ENCODE measurements around the gene ACP3.

ACP3 gene

DNA sequence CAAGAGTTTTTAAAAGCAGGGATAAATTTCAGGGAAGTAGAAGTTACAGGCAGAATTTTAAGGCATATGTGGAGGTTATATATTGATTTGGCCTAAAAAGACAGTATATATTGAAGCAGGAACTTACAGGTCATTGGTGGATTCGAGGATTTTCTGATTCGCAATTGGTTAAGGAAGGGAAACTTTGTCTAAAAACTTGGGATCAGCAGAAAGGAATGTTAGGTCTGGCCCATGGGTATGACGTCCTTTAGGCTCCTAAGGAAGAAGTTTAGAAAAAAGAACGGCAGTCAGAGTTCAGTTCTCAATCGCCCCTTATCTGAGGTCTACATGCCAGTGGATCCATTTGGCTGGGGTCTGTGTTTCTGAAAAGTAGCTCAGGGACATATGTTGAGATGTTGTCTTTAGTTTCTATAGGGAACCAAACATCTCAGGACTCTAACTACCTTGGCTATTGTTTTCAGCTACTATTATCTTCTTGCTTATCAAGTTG lies 33.2 kb upstream of the ACP3 start:
- no peak overlapping the region for H3K4me3 ChIP-seq (ENCODE audit: low read depth, low read length)

DNA sequence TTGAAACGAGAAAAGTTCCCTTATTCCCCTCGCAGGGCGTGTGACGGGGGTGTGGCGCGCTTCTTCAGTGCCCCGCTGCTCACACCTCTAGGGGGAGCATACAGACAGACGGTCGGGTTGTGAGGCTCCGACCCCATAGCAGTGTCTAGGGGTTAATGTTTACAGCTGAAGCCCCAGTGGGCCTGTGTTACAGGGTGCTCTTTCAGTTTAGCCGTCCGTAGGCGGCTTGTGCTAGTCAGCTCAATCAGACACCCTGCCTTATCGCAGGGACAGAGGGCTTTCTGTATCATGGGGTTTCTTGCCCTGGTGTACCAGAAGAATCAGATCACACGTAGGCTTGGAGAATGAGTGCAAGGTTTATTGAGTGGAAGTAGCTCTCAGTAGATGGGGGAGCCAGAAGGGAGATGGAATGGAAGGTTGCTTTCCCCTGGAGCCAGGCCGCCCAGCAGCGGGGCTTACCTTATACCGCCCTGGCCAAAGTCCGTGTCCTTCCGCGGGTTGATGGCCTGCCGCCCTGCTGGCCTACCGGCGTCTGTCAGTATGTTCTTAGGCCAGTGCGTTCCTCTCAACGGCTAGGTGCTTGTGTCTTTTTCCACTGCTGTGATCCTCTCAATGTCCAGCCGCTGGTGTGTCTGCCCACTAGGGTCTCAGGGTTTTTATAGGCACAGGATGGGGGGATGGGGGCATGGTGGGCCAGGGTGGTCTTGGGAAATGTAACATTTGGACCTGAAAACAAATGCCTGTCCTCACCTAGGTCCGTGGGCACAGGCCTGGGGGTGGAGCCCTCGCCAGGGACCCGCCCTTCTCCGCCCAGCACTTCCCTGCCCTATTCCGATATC lies 32.2 kb upstream of the ACP3 start:
- DNase-seq (ENCODE audit: low read depth), result no peak
- H3K4me3 ChIP-seq (ENCODE audit: low read depth, low read length), result no peak overlapping the region
- TF ChIP-seq, protein P1, sequence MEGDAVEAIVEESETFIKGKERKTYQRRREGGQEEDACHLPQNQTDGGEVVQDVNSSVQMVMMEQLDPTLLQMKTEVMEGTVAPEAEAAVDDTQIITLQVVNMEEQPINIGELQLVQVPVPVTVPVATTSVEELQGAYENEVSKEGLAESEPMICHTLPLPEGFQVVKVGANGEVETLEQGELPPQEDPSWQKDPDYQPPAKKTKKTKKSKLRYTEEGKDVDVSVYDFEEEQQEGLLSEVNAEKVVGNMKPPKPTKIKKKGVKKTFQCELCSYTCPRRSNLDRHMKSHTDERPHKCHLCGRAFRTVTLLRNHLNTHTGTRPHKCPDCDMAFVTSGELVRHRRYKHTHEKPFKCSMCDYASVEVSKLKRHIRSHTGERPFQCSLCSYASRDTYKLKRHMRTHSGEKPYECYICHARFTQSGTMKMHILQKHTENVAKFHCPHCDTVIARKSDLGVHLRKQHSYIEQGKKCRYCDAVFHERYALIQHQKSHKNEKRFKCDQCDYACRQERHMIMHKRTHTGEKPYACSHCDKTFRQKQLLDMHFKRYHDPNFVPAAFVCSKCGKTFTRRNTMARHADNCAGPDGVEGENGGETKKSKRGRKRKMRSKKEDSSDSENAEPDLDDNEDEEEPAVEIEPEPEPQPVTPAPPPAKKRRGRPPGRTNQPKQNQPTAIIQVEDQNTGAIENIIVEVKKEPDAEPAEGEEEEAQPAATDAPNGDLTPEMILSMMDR (conservative IDR thresholded peaks at IDR 0.05; ENCODE audit: low read depth, low read length), result no peak

More for the DNA sequence above, 33.2 kb upstream of the ACP3 start:
- peak; percentile 36 for DNase-seq (ENCODE audit: low read depth)
- TF ChIP-seq, protein P1 (conservative IDR thresholded peaks at IDR 0.05; ENCODE audit: low read depth, low read length), result no peak

DNA sequence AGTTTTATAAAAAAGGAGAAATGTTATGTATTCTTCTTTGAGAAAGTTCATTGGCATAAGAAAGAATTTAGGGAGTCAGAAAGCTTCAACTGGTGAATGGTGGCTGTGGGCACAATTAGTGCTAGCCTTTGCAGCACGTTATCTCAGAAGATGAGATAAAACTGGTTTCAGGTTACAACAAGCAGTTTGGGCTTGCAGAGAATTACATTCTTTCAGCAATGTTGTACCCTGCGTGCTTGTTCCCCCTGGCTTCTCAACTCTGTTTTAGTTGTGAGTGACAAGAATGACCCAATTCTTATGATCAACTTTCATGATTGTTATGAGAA lies 31.6 kb upstream of the ACP3 start:
- DNase-seq (ENCODE audit: low read depth), result peak; percentile 61
- TF ChIP-seq, protein P1 (conservative IDR thresholded peaks at IDR 0.05; ENCODE audit: low read depth, low read length), result no peak
- H3K4me3 ChIP-seq (ENCODE audit: low read depth, low read length), result no peak overlapping the region

DNA sequence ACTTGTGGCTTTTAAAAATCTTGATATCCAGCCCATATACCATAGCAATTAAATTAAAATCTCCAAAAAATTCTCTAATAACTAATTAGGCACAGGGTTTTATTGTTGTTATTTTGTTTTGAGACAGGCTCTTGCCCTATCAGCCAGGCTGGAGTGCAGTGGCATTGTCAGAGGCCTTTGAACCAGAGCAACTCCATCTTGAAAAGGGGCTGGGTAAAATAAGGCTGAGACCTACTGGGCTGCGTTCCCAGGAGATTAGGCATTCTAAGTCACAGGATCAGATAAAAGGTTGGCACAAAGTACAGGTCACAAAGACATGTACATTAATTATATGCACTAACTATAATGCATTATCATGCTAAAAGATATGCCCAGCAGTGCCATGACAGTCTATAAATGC lies 31.2 kb upstream of the ACP3 start:
- H3K4me3 ChIP-seq (ENCODE audit: low read depth, low read length), result no peak overlapping the region
- no peak for DNase-seq (ENCODE audit: low read depth)
- TF ChIP-seq, protein P1 (conservative IDR thresholded peaks at IDR 0.05; ENCODE audit: low read depth, low read length), result no peak

DNA sequence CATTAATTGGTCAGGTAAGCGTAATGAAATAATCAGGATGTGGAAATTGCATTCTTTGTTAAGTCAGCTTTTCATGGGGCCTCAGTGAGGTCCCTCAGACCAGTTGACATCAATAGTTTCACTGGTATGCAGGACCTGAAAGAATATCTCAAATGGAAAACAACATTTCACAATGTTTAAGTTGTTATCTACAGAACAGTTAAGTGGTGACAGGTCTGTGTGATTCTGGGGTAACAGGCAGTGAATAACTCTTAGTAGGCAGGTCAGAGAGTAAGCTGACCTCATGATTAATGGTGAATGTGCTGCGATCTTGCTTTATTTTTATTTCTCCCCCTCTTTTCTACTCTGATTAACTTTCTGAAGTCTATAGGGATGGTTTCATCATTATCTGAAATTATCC lies 28.9 kb upstream of the ACP3 start:
- TF ChIP-seq, protein P1 (conservative IDR thresholded peaks at IDR 0.05; ENCODE audit: low read depth, low read length), result no peak
- no peak overlapping the region for H3K4me3 ChIP-seq (ENCODE audit: low read depth, low read length)
- DNase-seq (ENCODE audit: low read depth), result peak; percentile 91

DNA sequence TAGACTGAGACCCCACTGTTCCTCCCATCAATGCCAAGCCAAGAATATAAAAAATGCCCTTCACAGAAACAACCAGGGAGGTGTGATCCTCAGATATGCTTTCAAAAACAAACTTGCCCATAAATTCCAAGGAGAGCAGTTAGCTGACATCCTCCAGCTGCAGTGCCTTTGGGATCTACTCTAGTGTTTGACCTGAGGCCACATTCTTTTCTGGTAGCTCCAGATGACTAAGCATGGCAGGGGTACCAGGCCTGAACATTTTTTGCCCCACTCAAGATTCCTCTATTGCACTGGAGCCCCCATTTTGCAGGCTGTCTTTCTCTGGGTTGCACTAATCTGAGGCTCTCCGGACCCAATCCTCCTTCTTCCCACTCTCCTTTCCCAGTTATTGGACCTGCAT lies 27.9 kb upstream of the ACP3 start:
- TF ChIP-seq, protein P1 (conservative IDR thresholded peaks at IDR 0.05; ENCODE audit: low read depth, low read length), result no peak
- H3K4me3 ChIP-seq (ENCODE audit: low read depth, low read length), result no peak overlapping the region
- DNase-seq (ENCODE audit: low read depth), result peak; percentile 38

DNA sequence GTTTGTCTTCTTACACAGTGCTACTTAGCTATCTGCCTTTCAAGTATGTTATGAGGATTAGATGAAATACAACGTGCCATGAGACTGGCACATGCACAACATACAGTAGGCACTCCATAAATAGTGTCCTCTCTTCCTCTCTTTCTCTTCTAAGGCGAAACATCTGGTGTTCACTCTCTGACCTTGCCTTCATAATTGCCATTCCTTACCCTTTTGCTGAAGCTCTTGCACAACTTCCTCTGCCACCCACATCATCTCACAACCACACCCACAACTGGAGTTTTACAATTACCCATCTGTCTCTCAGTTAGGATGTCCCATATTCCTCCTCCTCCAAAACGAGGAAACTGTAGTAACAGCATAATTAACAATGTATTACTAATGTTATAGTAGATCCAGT lies 26.4 kb upstream of the ACP3 start:
- peak; percentile 84 for DNase-seq (ENCODE audit: low read depth)
- TF ChIP-seq, protein P1 (conservative IDR thresholded peaks at IDR 0.05; ENCODE audit: low read depth, low read length), result no peak
- no peak overlapping the region for H3K4me3 ChIP-seq (ENCODE audit: low read depth, low read length)

All from choroid plexus epithelial cell (primary cell).